GM13976 (cell line): ENCODE results near the gene TIAM1.

Source experiments
- DNase-seq: peaks from one replicate; pipeline ENCODE4 v3.0.0; 2012; ENCODE audit warnings: low spot score
- in situ Hi-C: fragments of 300-500 bp; cut with MboI; formaldehyde crosslinking; loops from one replicate; pipeline ENCODE4 v1.12.0; 2022; ENCODE audit warnings: low sequenced_read_pairs, mixed read lengths, inconsistent platforms; ENCODE audit not compliant: unreplicated experiment
- TF ChIP-seq, protein P1 (sequence below): IDR thresholded peaks from 2 replicates; pipeline ENCODE4 v1.5.1; 2012; ENCODE audit warnings: borderline replicate concordance, mild to moderate bottlenecking; ENCODE audit not compliant: insufficient read depth; ENCODE audit errors: extremely low read depth, missing control alignments, control extremely low read depth

The TIAM1 gene

DNA sequence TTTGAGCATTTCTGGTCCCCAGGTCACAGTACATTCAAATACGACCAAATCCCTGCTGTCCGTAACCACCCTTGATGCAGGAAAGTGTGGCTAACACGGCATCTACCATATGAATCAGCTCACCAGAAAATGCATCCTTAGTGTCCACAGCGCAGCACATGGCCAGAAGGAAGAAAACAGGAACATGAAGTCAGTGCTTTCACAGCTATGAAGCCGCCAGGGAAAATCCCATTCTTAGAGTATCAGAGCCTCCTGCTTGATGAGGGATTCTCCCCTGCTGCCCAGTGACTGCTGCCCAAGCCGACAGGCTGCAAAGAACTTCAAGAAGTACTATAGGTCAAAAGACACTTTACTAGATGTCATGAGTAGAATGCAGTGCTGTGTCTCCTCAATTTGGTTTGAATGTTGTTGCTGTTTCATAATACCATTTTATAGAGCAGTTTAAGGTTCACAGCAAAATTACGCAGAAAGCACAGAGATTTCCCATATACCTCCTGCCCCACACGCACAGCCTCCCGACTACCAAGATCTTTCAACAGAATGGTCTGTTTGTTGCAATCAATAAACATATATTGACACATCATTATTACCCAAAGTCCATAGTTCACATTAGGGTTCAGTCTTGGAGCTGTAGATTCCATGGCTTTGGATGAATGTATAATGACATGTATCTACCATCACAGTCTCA is 14.5 kb downstream of the TIAM1 start:
- no peak for DNase-seq
- in situ Hi-C loops: no loop called here
- TF ChIP-seq, protein P1, sequence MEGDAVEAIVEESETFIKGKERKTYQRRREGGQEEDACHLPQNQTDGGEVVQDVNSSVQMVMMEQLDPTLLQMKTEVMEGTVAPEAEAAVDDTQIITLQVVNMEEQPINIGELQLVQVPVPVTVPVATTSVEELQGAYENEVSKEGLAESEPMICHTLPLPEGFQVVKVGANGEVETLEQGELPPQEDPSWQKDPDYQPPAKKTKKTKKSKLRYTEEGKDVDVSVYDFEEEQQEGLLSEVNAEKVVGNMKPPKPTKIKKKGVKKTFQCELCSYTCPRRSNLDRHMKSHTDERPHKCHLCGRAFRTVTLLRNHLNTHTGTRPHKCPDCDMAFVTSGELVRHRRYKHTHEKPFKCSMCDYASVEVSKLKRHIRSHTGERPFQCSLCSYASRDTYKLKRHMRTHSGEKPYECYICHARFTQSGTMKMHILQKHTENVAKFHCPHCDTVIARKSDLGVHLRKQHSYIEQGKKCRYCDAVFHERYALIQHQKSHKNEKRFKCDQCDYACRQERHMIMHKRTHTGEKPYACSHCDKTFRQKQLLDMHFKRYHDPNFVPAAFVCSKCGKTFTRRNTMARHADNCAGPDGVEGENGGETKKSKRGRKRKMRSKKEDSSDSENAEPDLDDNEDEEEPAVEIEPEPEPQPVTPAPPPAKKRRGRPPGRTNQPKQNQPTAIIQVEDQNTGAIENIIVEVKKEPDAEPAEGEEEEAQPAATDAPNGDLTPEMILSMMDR: no peak

DNA sequence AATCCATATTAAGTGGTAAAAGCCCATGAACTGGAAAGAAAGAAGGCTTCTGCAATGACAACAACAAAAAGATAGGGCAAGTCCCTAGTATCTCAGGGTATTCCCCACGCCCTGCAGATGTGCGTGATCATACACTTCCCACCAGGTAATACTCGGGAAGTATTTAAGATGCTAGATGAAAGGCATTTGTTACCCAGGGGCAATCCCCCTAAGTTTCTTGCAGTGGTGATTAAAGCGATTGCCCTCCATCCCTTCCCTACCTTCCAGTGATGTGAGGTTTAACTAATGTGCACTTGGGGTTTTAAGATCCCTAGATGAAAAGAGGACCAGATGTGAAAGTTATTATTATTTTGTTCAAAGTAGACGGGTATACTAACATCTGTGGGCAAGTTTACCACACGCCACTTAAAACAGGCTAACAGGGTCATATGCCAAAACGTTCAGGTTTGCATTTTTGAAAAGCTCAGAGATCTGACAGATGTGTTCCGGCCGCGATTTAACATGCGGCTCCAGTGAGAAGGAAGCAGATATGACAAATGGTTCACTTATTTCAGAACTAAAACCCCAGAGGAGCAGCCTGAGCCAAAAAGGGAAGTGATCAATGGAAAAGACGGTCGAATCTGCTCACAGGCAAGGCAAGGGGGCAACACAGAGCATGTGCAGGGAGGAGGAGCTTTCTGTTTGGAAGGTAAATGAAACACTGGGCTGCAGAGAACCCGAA is 17.4 kb downstream of the TIAM1 start:
- TF ChIP-seq, protein P1: no peak
- in situ Hi-C loops: no loop called here
- peak; percentile 58 for DNase-seq

DNA sequence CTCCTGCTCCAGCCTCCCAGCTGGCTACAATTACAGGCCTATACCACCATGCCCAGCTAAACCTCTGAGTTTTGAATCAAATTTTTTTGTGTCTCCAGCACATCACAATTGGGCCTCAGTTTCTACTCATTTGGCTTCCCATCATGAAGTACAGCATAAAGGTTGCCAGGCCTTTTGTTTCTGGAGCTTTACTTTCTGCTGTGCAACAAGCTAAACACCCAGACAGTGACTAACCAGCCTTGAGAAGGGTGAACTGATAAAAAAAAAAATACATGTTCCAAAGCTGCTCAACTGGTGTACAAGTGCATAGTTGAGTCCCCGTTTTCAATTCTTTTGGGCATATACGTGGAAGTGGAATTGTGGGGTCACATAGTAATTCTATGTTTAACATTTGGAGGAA is 25.1 kb downstream of the TIAM1 start:
- in situ Hi-C loops: no loop called here

DNA sequence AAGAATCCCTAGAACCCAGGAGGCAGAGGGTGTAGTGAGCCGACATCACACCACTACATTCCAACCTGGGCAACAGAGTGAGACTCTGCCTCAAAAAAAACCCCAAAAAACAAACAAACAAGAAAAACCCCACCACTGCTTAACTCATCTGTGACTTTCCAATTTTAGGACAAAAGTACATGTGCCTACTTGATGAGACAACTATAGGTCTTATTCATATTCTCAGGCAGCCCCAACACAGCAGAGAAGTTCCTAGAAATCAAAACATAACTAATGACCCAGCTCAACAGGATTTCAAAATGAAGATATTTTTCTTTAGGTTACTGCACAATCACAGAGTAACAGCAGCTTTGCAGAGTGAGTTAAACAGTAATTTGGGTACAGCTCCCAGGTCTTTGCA is 26.4 kb downstream of the TIAM1 start:
- TF ChIP-seq, protein P1: no peak
- in situ Hi-C loops: no loop called here
- DNase-seq: no peak

More for the DNA sequence above, 25.1 kb downstream of the TIAM1 start:
- no peak for DNase-seq
- TF ChIP-seq, protein P1: no peak

DNA sequence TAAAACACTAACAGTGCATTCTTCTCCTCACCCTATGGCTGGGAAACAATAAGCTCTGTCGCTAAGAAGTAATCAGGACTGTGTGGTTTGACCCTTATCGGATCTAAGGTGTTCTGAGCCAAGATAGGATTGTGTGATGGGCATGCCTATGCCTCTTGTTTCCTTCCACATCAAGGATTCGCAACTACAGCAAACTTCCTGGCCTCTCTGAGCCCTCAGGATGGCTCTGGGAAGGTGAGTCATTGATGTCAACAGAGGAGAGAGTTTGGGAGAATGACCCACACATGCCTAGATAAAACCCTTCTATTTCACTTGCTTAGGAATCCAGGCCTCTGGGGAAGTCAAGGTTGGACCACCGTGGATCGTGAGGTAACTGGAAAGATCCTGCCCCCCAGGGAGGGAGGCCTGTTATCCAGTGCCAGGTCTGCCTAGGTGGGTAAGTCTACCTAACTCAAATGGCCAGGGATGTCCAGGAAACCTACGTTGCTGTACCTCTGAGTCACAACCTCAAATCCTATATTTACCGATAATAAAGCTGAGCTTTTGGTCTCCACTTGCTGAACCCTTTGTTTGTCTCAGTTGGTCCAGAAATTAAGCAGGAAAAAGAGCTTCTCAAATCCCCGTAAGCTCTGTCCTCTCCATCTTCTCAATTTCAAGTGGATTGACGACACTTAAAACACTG is 27.4 kb downstream of the TIAM1 start:
- TF ChIP-seq, protein P1: no peak
- in situ Hi-C loops: no loop called here
- no peak for DNase-seq

DNA sequence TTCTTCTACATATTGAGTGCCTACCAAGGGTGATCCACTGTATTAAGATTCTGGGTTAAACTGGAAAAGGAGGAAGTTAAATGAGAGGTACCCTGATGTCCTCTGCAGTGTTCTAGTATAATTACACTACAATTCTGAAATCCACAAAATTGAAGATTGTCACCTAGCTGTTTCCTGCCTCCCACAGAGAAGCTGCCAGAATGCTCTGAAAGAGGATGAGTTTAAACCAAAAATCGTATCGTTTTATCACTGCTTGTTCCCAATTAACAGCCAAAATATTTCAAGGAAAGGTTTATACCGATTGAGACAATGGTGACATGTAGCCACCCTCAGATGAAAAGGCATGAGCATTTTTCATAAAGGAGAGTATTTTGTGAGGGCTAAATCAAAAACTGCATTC is 28.0 kb downstream of the TIAM1 start:
- TF ChIP-seq, protein P1: no peak
- DNase-seq: no peak
- in situ Hi-C loops: no loop called here
